Activated CD4-positive, alpha-beta memory T cell treated with anti-CD3 and anti-CD28 coated beads, Interleukin-2, amount 10 ng/mL, durations not matched to agents 7 days and 5 days (primary cell): ENCODE results near the gene MARCHF10. TPM values are rescaled to one million over a fixed set of nuclear protein-coding genes. Genes with fewer than 3 reads are reported as not detected.

Experiments
- CTCF ChIA-PET: fragments of 350-600 bp; sonication (Branson Sonifier 250); formaldehyde crosslinking; loops from one replicate; lab custom pipeline; 2021; ENCODE audit warnings: antibody characterized with exemption, inconsistent platforms; lab: Charles Lee
- POLR2A ChIA-PET: fragments of 350-600 bp; sonication (Branson Sonifier 250); formaldehyde crosslinking; loops from one replicate; lab custom pipeline; 2021; ENCODE audit warnings: antibody characterized with exemption; lab: Charles Lee
- DNase-seq: peaks from one replicate; pipeline ENCODE4 v3.0.0-alpha.2; 2020
- H3K27ac Mint-ChIP-seq: one replicate; pipeline ENCODE4 v1.8.0; 2021; ENCODE audit warnings: mild to moderate bottlenecking, mixed read lengths
- H3K27me3 Mint-ChIP-seq: one replicate; pipeline ENCODE4 v1.8.0; 2021; ENCODE audit warnings: mixed read lengths
- H3K36me3 Mint-ChIP-seq: one replicate; pipeline ENCODE4 v1.8.0; 2021; ENCODE audit warnings: low read depth, mixed read lengths
- H3K4me1 Mint-ChIP-seq: one replicate; pipeline ENCODE4 v1.8.0; 2021; ENCODE audit warnings: mixed read lengths
- H3K4me3 Mint-ChIP-seq: one replicate; pipeline ENCODE4 v1.8.0; 2021; ENCODE audit warnings: mild to moderate bottlenecking, mixed read lengths
- H3K9me3 Mint-ChIP-seq: one replicate; pipeline ENCODE4 v1.8.0; 2021; ENCODE audit warnings: mixed read lengths
- total RNA-seq, 2 experiments: library from RNA; stranded (reverse); gene quantifications; one replicate each; pipeline ENCODE4 v1.2.3, GENCODE V29; 2021

Gene MARCHF10
- total RNA-seq, 2 experiments from 2014 or later: not detected

GRCh38 chr17:62723842-62724241 lies 84.3 kb downstream of the MARCHF10 start:
- CTCF ChIA-PET: interaction anchor here (1.3 kb wide), 1 partner anchor 20 kb away, joined by 6 read pairs; no protein-coding TSS in a partner anchor
- no peak overlapping the region for H3K27ac Mint-ChIP-seq

GRCh38 chr17:62722625-62723024 lies 85.5 kb downstream of the MARCHF10 start:
- no peak for DNase-seq
- Mint-ChIP-seq H3K27me3 (peaks cover 62% of the 10 kb centered on the region), H3K9me3 (no peaks in the 10 kb centered on the region), H3K4me1 (peaks cover 16% of the 10 kb centered on the region), H3K4me3 (no peak overlapping the region), H3K36me3 (no peaks in the 10 kb centered on the region), H3K27ac (no peak overlapping the region)
- ChIA-PET POLR2A (no interaction called here), CTCF (interaction anchor here (0.7 kb wide), 1 partner anchor 172 kb away, joined by 4 read pairs; no protein-coding TSS in a partner anchor)

More at GRCh38 chr17:62723842-62724241, 84.3 kb downstream of the MARCHF10 start:
- no peaks in the 10 kb centered on the region for H3K9me3 Mint-ChIP-seq
- no peak overlapping the region for H3K4me3 Mint-ChIP-seq
- H3K4me1 Mint-ChIP-seq: peaks cover 16% of the 10 kb centered on the region
- POLR2A ChIA-PET: interaction anchor here (0.9 kb wide), 1 partner anchor 51 kb away, joined by 3 read pairs; no protein-coding TSS in a partner anchor
- H3K36me3 Mint-ChIP-seq: no peaks in the 10 kb centered on the region
- H3K27me3 Mint-ChIP-seq: peaks cover 66% of the 10 kb centered on the region
- no peak for DNase-seq

GRCh38 chr17:62720126-62720850 lies 87.8 kb downstream of the MARCHF10 start:
- DNase-seq: no peak
- H3K36me3 Mint-ChIP-seq: no peaks in the 10 kb centered on the region
- no peaks in the 10 kb centered on the region for H3K9me3 Mint-ChIP-seq
- peaks cover 16% of the 10 kb centered on the region for H3K4me1 Mint-ChIP-seq
- no peak overlapping the region for H3K27ac Mint-ChIP-seq
- ChIA-PET CTCF (interaction anchor here (0.7 to 1.1 kb wide), 2 partner anchors 60 to 321 kb away, joined by 3 to 4 read pairs; no protein-coding TSS in a partner anchor), POLR2A (no interaction called here)
- no peak overlapping the region for H3K4me3 Mint-ChIP-seq
- H3K27me3 Mint-ChIP-seq: peaks cover 46% of the 10 kb centered on the region

- POLR2A ChIA-PET: no interaction called here
- Mint-ChIP-seq H3K4me1 (peaks cover 10% of the 10 kb centered on the region), H3K9me3 (no peaks in the 10 kb centered on the region)
Observed at GRCh38 chr17:62719586-62719985, 88.5 kb downstream of the MARCHF10 start.

GRCh38 chr17:62718429-62718828 lies 89.7 kb downstream of the MARCHF10 start:
- H3K27ac Mint-ChIP-seq: no peak overlapping the region
- DNase-seq: no peak
- POLR2A ChIA-PET: no interaction called here
- H3K4me3 Mint-ChIP-seq: no peak overlapping the region
- no peaks in the 10 kb centered on the region for H3K4me1 Mint-ChIP-seq
- no peaks in the 10 kb centered on the region for H3K9me3 Mint-ChIP-seq
- CTCF ChIA-PET: no interaction called here
- no peaks in the 10 kb centered on the region for H3K36me3 Mint-ChIP-seq
- peaks cover 31% of the 10 kb centered on the region for H3K27me3 Mint-ChIP-seq

More at GRCh38 chr17:62719586-62719985, 88.5 kb downstream of the MARCHF10 start:
- CTCF ChIA-PET: no interaction called here
- peaks cover 41% of the 10 kb centered on the region for H3K27me3 Mint-ChIP-seq
- no peak overlapping the region for H3K4me3 Mint-ChIP-seq
- H3K36me3 Mint-ChIP-seq: no peaks in the 10 kb centered on the region
- DNase-seq: no peak
- no peak overlapping the region for H3K27ac Mint-ChIP-seq

GRCh38 chr17:62717889-62718288 lies 90.2 kb downstream of the MARCHF10 start:
- no peaks in the 10 kb centered on the region for H3K9me3 Mint-ChIP-seq
- ChIA-PET POLR2A (no interaction called here), CTCF (no interaction called here)
- no peak overlapping the region for H3K27ac Mint-ChIP-seq
- no peaks in the 10 kb centered on the region for H3K4me1 Mint-ChIP-seq
- DNase-seq: no peak
- H3K27me3 Mint-ChIP-seq: peaks cover 31% of the 10 kb centered on the region
- no peak overlapping the region for H3K4me3 Mint-ChIP-seq
- no peaks in the 10 kb centered on the region for H3K36me3 Mint-ChIP-seq

- Mint-ChIP-seq H3K4me3 (no peak overlapping the region), H3K36me3 (no peaks in the 10 kb centered on the region), H3K27ac (no peak overlapping the region), H3K4me1 (no peaks in the 10 kb centered on the region), H3K27me3 (peaks cover 29% of the 10 kb centered on the region), H3K9me3 (no peaks in the 10 kb centered on the region)
- POLR2A ChIA-PET: no interaction called here
- DNase-seq: no peak
- CTCF ChIA-PET: no interaction called here
Observed at GRCh38 chr17:62717589-62717855, 90.6 kb downstream of the MARCHF10 start.

GRCh38 chr17:62716834-62717588 lies 91.1 kb downstream of the MARCHF10 start:
- H3K9me3 Mint-ChIP-seq: no peaks in the 10 kb centered on the region
- no peak overlapping the region for H3K4me3 Mint-ChIP-seq
- DNase-seq: no peak
- ChIA-PET CTCF (no interaction called here), POLR2A (interaction anchor here (1.0 kb wide), 1 partner anchor 22 kb away, joined by 3 read pairs; no protein-coding TSS in a partner anchor)
- H3K27me3 Mint-ChIP-seq: peaks cover 25% of the 10 kb centered on the region
- H3K27ac Mint-ChIP-seq: no peak overlapping the region
- H3K4me1 Mint-ChIP-seq: no peaks in the 10 kb centered on the region
- no peaks in the 10 kb centered on the region for H3K36me3 Mint-ChIP-seq

- Mint-ChIP-seq H3K27ac (no peak overlapping the region), H3K36me3 (no peaks in the 10 kb centered on the region), H3K27me3 (peaks cover 24% of the 10 kb centered on the region), H3K9me3 (no peaks in the 10 kb centered on the region), H3K4me3 (no peak overlapping the region), H3K4me1 (no peaks in the 10 kb centered on the region)
- ChIA-PET POLR2A (interaction anchor here (1.0 kb wide), 1 partner anchor 23 kb away, joined by 3 read pairs; no protein-coding TSS in a partner anchor), CTCF (interaction anchor here (0.7 kb wide), 1 partner anchor 47 kb away, joined by 3 read pairs; no protein-coding TSS in a partner anchor)
- no peak for DNase-seq
Observed at GRCh38 chr17:62715882-62716390, 92.2 kb downstream of the MARCHF10 start.

- POLR2A ChIA-PET: no interaction called here
- CTCF ChIA-PET: no interaction called here
- no peaks in the 10 kb centered on the region for H3K4me1 Mint-ChIP-seq
- H3K27ac Mint-ChIP-seq: no peak overlapping the region
- DNase-seq: no peak
- H3K36me3 Mint-ChIP-seq: no peaks in the 10 kb centered on the region
- no peaks in the 10 kb centered on the region for H3K9me3 Mint-ChIP-seq
- H3K4me3 Mint-ChIP-seq: no peak overlapping the region
- H3K27me3 Mint-ChIP-seq: peaks cover 18% of the 10 kb centered on the region
Observed at GRCh38 chr17:62714016-62714777, 93.9 kb downstream of the MARCHF10 start.

- CTCF ChIA-PET: no interaction called here
- POLR2A ChIA-PET: no interaction called here
- no peak overlapping the region for H3K27ac Mint-ChIP-seq
- H3K36me3 Mint-ChIP-seq: no peaks in the 10 kb centered on the region
- no peak overlapping the region for H3K4me3 Mint-ChIP-seq
- no peaks in the 10 kb centered on the region for H3K9me3 Mint-ChIP-seq
- peaks cover 10% of the 10 kb centered on the region for H3K27me3 Mint-ChIP-seq
- DNase-seq: no peak
- H3K4me1 Mint-ChIP-seq: no peaks in the 10 kb centered on the region
Observed at GRCh38 chr17:62713086-62713881, 94.8 kb downstream of the MARCHF10 start.

- no peaks in the 10 kb centered on the region for H3K4me1 Mint-ChIP-seq
- no peaks in the 10 kb centered on the region for H3K9me3 Mint-ChIP-seq
- no peak overlapping the region for H3K27ac Mint-ChIP-seq
- POLR2A ChIA-PET: no interaction called here
- CTCF ChIA-PET: no interaction called here
- no peaks in the 10 kb centered on the region for H3K36me3 Mint-ChIP-seq
- H3K4me3 Mint-ChIP-seq: no peak overlapping the region
- H3K27me3 Mint-ChIP-seq: peaks cover 13% of the 10 kb centered on the region
- DNase-seq: no peak
Observed at GRCh38 chr17:62712171-62712581, 95.9 kb downstream of the MARCHF10 start.
